H1 (cell line): Measurements from ENCODE around the gene CCK. TPM values are rescaled to one million over a fixed set of nuclear protein-coding genes. Genes with fewer than 3 reads are reported as not detected.

Experiments used
- CTCF ChIA-PET: fragments of 300-600 bp; sonication (Branson Sonifier 250); formaldehyde crosslinking; loops from one replicate; lab custom pipeline; 2021; ENCODE audit not compliant: partially characterized antibody; lab: Charles Lee
- POLR2A ChIA-PET: fragments of 300-600 bp; sonication (Branson Sonifier 250); formaldehyde crosslinking; loops from one replicate; lab custom pipeline; 2021; ENCODE audit warnings: inconsistent platforms; ENCODE audit not compliant: partially characterized antibody; lab: Charles Lee
- DNase-seq, 2 experiments: peaks; one replicate each; pipeline versions ENCODE4 v3.0.0 to v3.0.0-alpha.2; 2010 to 2022; ENCODE audit warnings: low spot score in 2 of 2, low read depth in 1 of 2, mixed read lengths in 1 of 2
- FAIRE-seq: peaks from 2 replicates; lab custom pipeline; 2011; peaks lifted over from hg19 to GRCh38; lab: Jason Lieb, UNC
- H2AFZ ChIP-seq: 2 replicates; pipeline ENCODE4 v1.8.1; 2012; ENCODE audit warnings: low read length, inconsistent platforms
- H2AK5ac ChIP-seq: 2 replicates; pipeline ENCODE4 v1.6.1; 2013; ENCODE audit warnings: low read depth, low read length
- H2BK120ac ChIP-seq: replicated peaks from 2 replicates; pipeline ENCODE3; 2013; ENCODE audit warnings: low read depth, low read length, inconsistent platforms
- H2BK12ac ChIP-seq: 2 replicates; pipeline ENCODE4 v1.6.1; 2013; ENCODE audit warnings: low read depth, low read length
- H2BK15ac ChIP-seq: 2 replicates; pipeline ENCODE4 v1.6.1; 2013; ENCODE audit warnings: low read length
- H2BK20ac ChIP-seq: 2 replicates; pipeline ENCODE4 v1.6.1; 2013; ENCODE audit warnings: low read length
- H2BK5ac ChIP-seq: 2 replicates; pipeline ENCODE4 v1.6.1; 2013; ENCODE audit warnings: low read depth, low read length
- H3K14ac ChIP-seq: 2 replicates; pipeline ENCODE4 v1.6.1; 2013; ENCODE audit warnings: inconsistent platforms; ENCODE audit not compliant: insufficient read length
- H3K18ac ChIP-seq: 2 replicates; pipeline ENCODE4 v1.6.1; 2013; ENCODE audit warnings: low read length; ENCODE audit errors: extremely low read depth
- H3K23ac ChIP-seq: 2 replicates; pipeline ENCODE4 v1.6.1; 2013; ENCODE audit warnings: inconsistent platforms; ENCODE audit not compliant: insufficient read length
- H3K23me2 ChIP-seq: 2 replicates; pipeline ENCODE4 v1.6.1; 2013; ENCODE audit warnings: low read depth, low read length
- H3K27ac ChIP-seq: 2 replicates; pipeline ENCODE4 v1.6.1; 2011; ENCODE audit warnings: low read depth, low read length, inconsistent platforms
- H3K27me3 ChIP-seq, 4 experiments: replicated peaks in 1 of 4; 1 replicate in 1 of 4; 2 replicates in 3 of 4; pipeline versions ENCODE4 v1.6.1 to v1.8.1; 2011 to 2013; ENCODE audit warnings: low read length in 3 of 4, mild to moderate bottlenecking in 3 of 4, inconsistent platforms in 2 of 4, mixed read lengths in 2 of 4, moderate library complexity in 1 of 4; ENCODE audit not compliant: control insufficient read depth in 3 of 4, insufficient read depth in 3 of 4; ENCODE audit errors: extremely low read depth in 1 of 4
- H3K36me3 ChIP-seq, 4 experiments: 2 replicates each; pipeline versions ENCODE4 v1.6.1 to v1.8.1; 2011 to 2013; ENCODE audit warnings: mild to moderate bottlenecking in 4 of 4, low read length in 3 of 4, moderate library complexity in 2 of 4, control low read depth in 1 of 4, inconsistent platforms in 1 of 4; ENCODE audit not compliant: insufficient read depth in 4 of 4, control insufficient read depth in 2 of 4
- H3K4ac ChIP-seq: replicated peaks from 2 replicates; pipeline ENCODE3; 2013; ENCODE audit warnings: low read length, low read depth, mixed read lengths, inconsistent platforms; ENCODE audit not compliant: insufficient read length
- H3K4me1 ChIP-seq, 4 experiments: replicated peaks in 1 of 4; 1 replicate in 1 of 4; 2 replicates in 3 of 4; pipeline versions ENCODE4 v1.6.1 to v1.8.1; 2011 to 2013; ENCODE audit warnings: low read length in 3 of 4, inconsistent platforms in 2 of 4, mixed read lengths in 1 of 4; ENCODE audit not compliant: insufficient read depth in 4 of 4, control insufficient read depth in 3 of 4
- H3K4me2 ChIP-seq, 2 experiments: 2 replicates each; pipeline versions ENCODE4 v1.6.1 to v1.8.1; 2011 to 2013; ENCODE audit warnings: low read depth in 2 of 2, low read length in 2 of 2, control low read depth in 1 of 2, inconsistent platforms in 1 of 2, mild to moderate bottlenecking in 1 of 2; ENCODE audit not compliant: insufficient read depth in 1 of 2
- H3K4me3 ChIP-seq, 4 experiments: fragments of 200-600, 300-600 bp in 1 of 4; sonication (generic), shearing (Covaris generic), sonication (Bioruptor Twin) in 1 of 4; 2 replicates each; pipeline versions ENCODE4 v1.5.1 to v1.8.1; 2011 to 2016; ENCODE audit warnings: low read length in 4 of 4, low read depth in 3 of 4, control low read depth in 2 of 4, inconsistent platforms in 2 of 4, mild to moderate bottlenecking in 2 of 4, mixed read lengths in 1 of 4, moderate library complexity in 1 of 4; ENCODE audit not compliant: insufficient read depth in 2 of 4; ENCODE audit errors: extremely low read depth in 1 of 4
- H3K56ac ChIP-seq: replicated peaks from 2 replicates; pipeline ENCODE3; 2013; ENCODE audit warnings: low read depth, mild to moderate bottlenecking, mixed read lengths, low read length, inconsistent platforms; ENCODE audit not compliant: insufficient read length
- H3K79me1 ChIP-seq: 2 replicates; pipeline ENCODE4 v1.6.1; 2013; ENCODE audit warnings: low read depth, low read length, control low read depth
- H3K79me2 ChIP-seq, 2 experiments: 2 replicates each; pipeline versions ENCODE4 v1.6.1 to v1.8.1; 2012 to 2013; ENCODE audit warnings: low read length in 2 of 2, mild to moderate bottlenecking in 2 of 2, inconsistent platforms in 1 of 2; ENCODE audit not compliant: insufficient read depth in 2 of 2, control insufficient read depth in 1 of 2
- H3K9ac ChIP-seq, 4 experiments: replicated peaks in 1 of 4; 1 replicate in 1 of 4; 2 replicates in 3 of 4; pipeline versions ENCODE4 v1.6.1 to v1.8.1; 2011 to 2013; ENCODE audit warnings: low read depth in 3 of 4, low read length in 3 of 4, control low read depth in 2 of 4, mild to moderate bottlenecking in 2 of 4, moderate library complexity in 2 of 4, inconsistent platforms in 1 of 4; ENCODE audit errors: extremely low read depth in 1 of 4
- H3K9me3 ChIP-seq, 2 experiments: 2 replicates each; pipeline versions ENCODE4 v1.6.1 to v1.8.1; 2012 to 2013; ENCODE audit warnings: mild to moderate bottlenecking in 2 of 2, moderate library complexity in 2 of 2, control low read depth in 1 of 2, inconsistent platforms in 1 of 2, low read depth in 1 of 2, low read length in 1 of 2, mixed read lengths in 1 of 2; ENCODE audit not compliant: insufficient read depth in 2 of 2
- H4K20me1 ChIP-seq, 2 experiments: replicated peaks in 1 of 2; 2 replicates each; pipeline versions ENCODE3 to v1.8.1; 2011 to 2013; ENCODE audit warnings: inconsistent platforms in 2 of 2, low read length in 2 of 2, mild to moderate bottlenecking in 1 of 2; ENCODE audit not compliant: insufficient read depth in 2 of 2, control insufficient read depth in 1 of 2
- H4K5ac ChIP-seq: 2 replicates; pipeline ENCODE4 v1.6.1; 2013; ENCODE audit warnings: low read length, low read depth, mixed read lengths, inconsistent platforms; ENCODE audit not compliant: insufficient read length
- H4K8ac ChIP-seq: 2 replicates; pipeline ENCODE4 v1.8.0; 2013; ENCODE audit warnings: mild to moderate bottlenecking, moderate library complexity, low read length, inconsistent platforms; ENCODE audit not compliant: insufficient read depth; ENCODE audit errors: extremely low read depth
- H4K91ac ChIP-seq: replicated peaks from 2 replicates; pipeline ENCODE3; 2013; ENCODE audit warnings: low read length, mixed read lengths, inconsistent platforms; ENCODE audit not compliant: insufficient read length
- ASH2L ChIP-seq: fragments of 200-600, 300-600 bp; sonication (generic); IDR thresholded peaks from one replicate; pipeline ENCODE4 v1.7.1; 2017; ENCODE audit warnings: low read length
- EP300 ChIP-seq, 2 experiments: IDR thresholded peaks; 1 replicate in 1 of 2; 2 replicates in 1 of 2; pipeline ENCODE4 v1.6.1; 2011 to 2012; ENCODE audit warnings: low read depth in 2 of 2, low read length in 2 of 2, mild to moderate bottlenecking in 2 of 2, borderline replicate concordance in 1 of 2, inconsistent platforms in 1 of 2, moderate library complexity in 1 of 2
- GABPA ChIP-seq: IDR thresholded peaks from 2 replicates; pipeline ENCODE4 v1.6.1; 2011; ENCODE audit warnings: mild to moderate bottlenecking, low read length, moderate library complexity, borderline replicate concordance; ENCODE audit not compliant: insufficient read depth
- NRF1 ChIP-seq: IDR thresholded peaks from 2 replicates; pipeline ENCODE4 v1.6.1; 2011; ENCODE audit warnings: mild to moderate bottlenecking, low read depth, low read length, improper control_type of control experiment
- RXRA ChIP-seq: IDR thresholded peaks from 2 replicates; pipeline ENCODE4 v1.6.1; 2011; ENCODE audit warnings: low read depth, mild to moderate bottlenecking, low read length, moderate library complexity; ENCODE audit not compliant: insufficient read depth
- WGBS, 2 experiments: shearing (Covaris generic) in 1 of 2; methylation state at CpG; one replicate each; pipeline versions ENCODE4 v1.1.6 to v1.1.7; 2013 to 2015; ENCODE audit warnings: low lambda C conversion rate in 2 of 2, mixed read lengths in 2 of 2, inconsistent platforms in 1 of 2, low coverage in 1 of 2, missing lambda C conversion rate in 1 of 2; ENCODE audit not compliant: insufficient replicate concordance in 2 of 2, insufficient coverage in 1 of 2, insufficient read length in 1 of 2; ENCODE audit errors: extremely low coverage in 1 of 2, missing lambda C conversion rate in 1 of 2; 5-methylcytosine and 5-hydroxymethylcytosine counted together
- polyA plus RNA-seq, 7 experiments: library from polyadenylated mRNA; depleted of rRNA in 3 of 7; stranded (reverse) in 5 of 7; unstranded in 2 of 7; fragments of >200 nt in 5 of 7; fragments of 200-250 nt in 2 of 7; gene quantifications; 1 replicate in 5 of 7; 2 replicates in 1 of 7; 4 replicates in 1 of 7; pipeline versions ENCODE4 v1.2.1 to v1.2.3, GENCODE V29; 2011 to 2013; ENCODE audit warnings: missing spikeins in 2 of 7, mixed read lengths in 2 of 7
- total RNA-seq: library from RNA; stranded (reverse); fragmentation: NEBNext Ultra II Directional; extraction: Animal tissue kit (Norgen Biotek cat#: 25700); gene quantifications from 2 replicates; pipeline ENCODE4 v1.2.1, GENCODE V29; 2021
- TF ChIP-seq, protein P1 (sequence below): IDR thresholded peaks from 2 replicates; pipeline ENCODE4 v1.6.1; 2012; ENCODE audit warnings: inconsistent platforms

CCK gene
- total and polyA plus RNA-seq, 2 of the 8 experiments (the other 6 are each of a cell fraction or from before 2014, with no cell fraction given), result 0.99 to 2.8 TPM

DNA sequence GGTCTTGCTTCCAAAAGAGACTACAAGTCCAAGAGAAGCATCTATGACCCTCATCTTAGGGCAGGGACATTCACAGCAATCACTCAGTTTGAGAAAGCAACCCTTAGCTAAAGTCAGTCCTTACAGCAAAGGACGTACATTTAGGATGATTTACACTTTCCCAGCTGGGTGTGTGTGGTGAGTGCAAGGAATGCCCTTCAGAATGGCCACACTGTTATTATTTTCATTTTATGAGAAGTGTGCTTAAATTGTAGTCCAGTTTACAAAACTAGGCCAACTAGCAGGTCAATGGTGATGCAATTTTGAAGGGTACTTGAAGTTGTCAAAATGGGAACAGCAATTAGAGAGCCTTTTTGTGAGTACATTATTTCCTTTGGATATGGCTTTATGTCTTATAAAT is 26.0 kb upstream of the CCK start:
- Histone ChIP-seq H3K9ac (no peak overlapping the region), H2BK5ac (no peak overlapping the region), H2BK20ac (no peak overlapping the region), H3K4me3 (no peak overlapping the region), H3K4me2 (no peak overlapping the region), H3K4me1 (no peaks in the 10 kb centered on the region), H3K27me3 (no peaks in the 10 kb centered on the region), H3K79me1 (no peaks in the 10 kb centered on the region), H4K5ac (no peak overlapping the region), H3K27ac (no peak overlapping the region), H2AK5ac (no peak overlapping the region), H3K56ac (no peak overlapping the region), H3K36me3 (no peaks in the 10 kb centered on the region), H2AFZ (no peak overlapping the region), H3K23ac (no peak overlapping the region), H4K8ac (no peak overlapping the region), H2BK120ac (no peak overlapping the region)
- POLR2A ChIA-PET, result no interaction called here
- no peak for FAIRE-seq
- DNase-seq, result no peak
- CTCF ChIA-PET, result no interaction called here
- TF ChIP-seq RXRA (no peak), ASH2L (no peak), NRF1 (no peak), EP300 (IDR thresholded peaks at IDR 0.05; ENCODE audit: borderline replicate concordance in 1 of 2, low read depth in 2 of 2, low read length in 2 of 2) (no peak), GABPA (no peak)
- TF ChIP-seq, protein P1, sequence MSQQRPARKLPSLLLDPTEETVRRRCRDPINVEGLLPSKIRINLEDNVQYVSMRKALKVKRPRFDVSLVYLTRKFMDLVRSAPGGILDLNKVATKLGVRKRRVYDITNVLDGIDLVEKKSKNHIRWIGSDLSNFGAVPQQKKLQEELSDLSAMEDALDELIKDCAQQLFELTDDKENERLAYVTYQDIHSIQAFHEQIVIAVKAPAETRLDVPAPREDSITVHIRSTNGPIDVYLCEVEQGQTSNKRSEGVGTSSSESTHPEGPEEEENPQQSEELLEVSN, result no peak
- TF ChIP-seq, all 59 proteins: peak for 0
- H3K4ac ChIP-seq, result no peak overlapping the region
- no peak overlapping the region for H4K91ac ChIP-seq
- no peaks in the 10 kb centered on the region for H3K79me2 ChIP-seq
- H3K23me2 ChIP-seq, result no peaks in the 10 kb centered on the region
- H2BK12ac ChIP-seq, result no peak overlapping the region
- no peak overlapping the region for H3K18ac ChIP-seq
- H4K20me1 ChIP-seq, result no peaks in the 10 kb centered on the region
- H2BK15ac ChIP-seq, result no peak overlapping the region
- 81% methylated on average over 1 of the region's 1 CpG; no CpG with 5 or more reads in 1 of the 2 experiments for WGBS, 2 experiments
- peaks cover 3 to 9% of the 10 kb centered on the region in 2 experiments; a peak in 3 of 4 replicates for H3K9me3 ChIP-seq
- no peak overlapping the region for H3K14ac ChIP-seq
